ENCODE data around the gene ZNF22. TPM values are rescaled to one million over a fixed set of nuclear protein-coding genes. Genes with fewer than 3 reads are reported as not detected.

Gene ZNF22
- total and polyA plus RNA-seq, 2 of the 8 experiments (the other 6 are each of a cell fraction or from before 2014, with no cell fraction given), result 18.2 to 45.2 TPM

- Histone ChIP-seq H3K4ac (replicated peaks; ENCODE audit: insufficient read length, low read depth, low read length) (no peak overlapping the region), H4K91ac (replicated peaks; ENCODE audit: insufficient read length, low read length) (peak overlapping the region; percentile 67), H4K5ac (ENCODE audit: insufficient read length, low read depth, low read length) (peak overlapping the region; percentile 47), H2BK120ac (replicated peaks; ENCODE audit: low read depth, low read length) (no peak overlapping the region), H2AK5ac (ENCODE audit: low read depth, low read length) (peak overlapping the region; percentile 78), H2AFZ (ENCODE audit: low read length) (no peak overlapping the region), H2BK20ac (ENCODE audit: low read length) (0 out of 2 replicates have a peak overlapping the region, but pooled peaks have one; percentile 75), H4K20me1 (replicated peaks in 1 of 2; ENCODE audit: control insufficient read depth in 1 of 2, insufficient read depth in 2 of 2, low read length in 2 of 2) (no peaks in the 10 kb centered on the region), H3K18ac (ENCODE audit: extremely low read depth, low read length) (peak overlapping the region; percentile 89), H3K9ac (replicated peaks in 1 of 4; ENCODE audit: extremely low read depth in 1 of 4, low read depth in 3 of 4, low read length in 3 of 4) (no peak overlapping the region), H2BK12ac (ENCODE audit: low read depth, low read length) (peak overlapping the region; percentile 85), H3K27ac (ENCODE audit: low read depth, low read length) (no peak overlapping the region), H2BK5ac (ENCODE audit: low read depth, low read length) (peak overlapping the region; percentile 6; the same call in 1 of the 2 replicates), H3K79me2 (ENCODE audit: control insufficient read depth in 1 of 2, insufficient read depth in 2 of 2, low read length in 2 of 2) (no peaks in the 10 kb centered on the region), H3K23ac (ENCODE audit: insufficient read length) (no peak overlapping the region), H3K27me3 (replicated peaks in 1 of 4; ENCODE audit: control insufficient read depth in 3 of 4, extremely low read depth in 1 of 4, insufficient read depth in 3 of 4, low read length in 3 of 4) (peaks cover 0 to 3% (median 1%) of the 10 kb centered on the region in 4 experiments; a peak in 4 of 7 replicates), H4K8ac (ENCODE audit: extremely low read depth, insufficient read depth, low read length) (no peak overlapping the region), H3K9me3 (ENCODE audit: insufficient read depth in 2 of 2, low read depth in 1 of 2, low read length in 1 of 2) (no peaks in the 10 kb centered on the region), H3K4me2 (ENCODE audit: insufficient read depth in 1 of 2, low read depth in 2 of 2, low read length in 2 of 2) (peak overlapping the region; percentile 31 to 42), H2BK15ac (ENCODE audit: low read length) (0 out of 2 replicates have a peak overlapping the region, but pooled peaks have one; percentile 66), H3K56ac (replicated peaks; ENCODE audit: insufficient read length, low read depth, low read length) (no peak overlapping the region), H3K36me3 (ENCODE audit: control insufficient read depth in 2 of 4, insufficient read depth in 4 of 4, low read length in 3 of 4) (peaks cover 0 to 7% (median 1%) of the 10 kb centered on the region in 4 experiments; a peak in 1 of 8 replicates), H3K14ac (ENCODE audit: insufficient read length) (no peak overlapping the region), H3K23me2 (ENCODE audit: low read depth, low read length) (no peaks in the 10 kb centered on the region), H3K4me1 (replicated peaks in 1 of 4; ENCODE audit: control insufficient read depth in 3 of 4, insufficient read depth in 4 of 4, low read length in 3 of 4) (peaks cover 9 to 42% (median 27%) of the 10 kb centered on the region in 4 experiments; a peak in 6 of 7 replicates), H3K79me1 (ENCODE audit: low read depth, low read length) (no peaks in the 10 kb centered on the region), H3K4me3 (ENCODE audit: extremely low read depth in 1 of 4, insufficient read depth in 2 of 4, low read depth in 3 of 4, low read length in 4 of 4) (peak overlapping the region in 2 of 4 experiments; percentile 14 to 16; a peak in 2 of 8 replicates)
- DNase-seq (ENCODE audit: low read depth in 1 of 2, low spot score in 2 of 2) (peak in 1 of 2 experiments; percentile 44), FAIRE-seq (no peak)
- ChIA-PET POLR2A (ENCODE audit: partially characterized antibody) (interaction anchor here (0.6 to 2.9 kb wide), 9 partner anchors 11 to 57 kb away, joined by 3 to 11 read pairs (median 4); partner anchors contain the start of genes DEPP1, RASSF4 and ZNF22), CTCF (ENCODE audit: partially characterized antibody) (interaction anchor here (0.8 to 12.1 kb wide), 15 partner anchors 9 to 245 kb away, joined by 3 to 117 read pairs (median 4); partner anchors contain the start of genes DEPP1 and ZNF22)
- WGBS, 2 experiments (ENCODE audit: extremely low coverage in 1 of 2, insufficient coverage in 1 of 2, insufficient read length in 1 of 2, insufficient replicate concordance in 2 of 2, low coverage in 1 of 2, low lambda C conversion rate in 2 of 2, missing lambda C conversion rate in 1 of 2), result 53% methylated on average over 14 of the region's 14 CpGs; no CpG with 5 or more reads in 1 of the 2 experiments
- no peak for TF ChIP-seq BCL11A (IDR thresholded peaks at IDR 0.05; ENCODE audit: low read depth in 2 of 2, low read length in 2 of 2)
- no peak for TF ChIP-seq CBX8 (IDR thresholded peaks at IDR 0.05; ENCODE audit: borderline replicate concordance, low read depth, low read length)
- TF ChIP-seq POLR2AphosphoS5 (IDR thresholded peaks at IDR 0.05; ENCODE audit: low read depth, low read length), result no peak
- no peak for TF ChIP-seq PHF8 (conservative IDR thresholded peaks at IDR 0.05; ENCODE audit: low read depth, low read length)
- no peak for TF ChIP-seq GTF2F1 (IDR thresholded peaks at IDR 0.05; ENCODE audit: borderline replicate concordance, low read depth, low read length)
- TF ChIP-seq EZH2 (IDR thresholded peaks at IDR 0.05; ENCODE audit: low read depth, low read length, severe bottlenecking), result no peak
- no peak for TF ChIP-seq POU5F1 (IDR thresholded peaks at IDR 0.05; ENCODE audit: low read depth, low read length)
- TF ChIP-seq SRF (IDR thresholded peaks at IDR 0.05; ENCODE audit: low read depth, low read length), result no peak
- TF ChIP-seq TAF7 (optimal IDR thresholded peaks at IDR 0.05; ENCODE audit: borderline replicate concordance, low read depth, low read length), result no peak
- TF ChIP-seq ATF3 (IDR thresholded peaks at IDR 0.05; ENCODE audit: insufficient read depth, low read depth, low read length), result no peak
- no peak for TF ChIP-seq FOSL1 (IDR thresholded peaks at IDR 0.05; ENCODE audit: insufficient read depth, low read depth, low read length)
These were observed 11.0 kb upstream of the ZNF22 start for GRCh38 chr10:44989597-44990301.
